22Rv1 (cell line): ENCODE measurements around the gene CEBPG.

Source experiments
- ZFX ChIP-seq: fragments of 450-650 bp; IDR thresholded peaks from 2 replicates; pipeline ENCODE4 v1.6.1; 2017; ENCODE audit warnings: antibody characterized with exemption, borderline replicate concordance
- TF ChIP-seq, protein P1 (sequence below): fragments of 450-650 bp; IDR thresholded peaks from 2 replicates; pipeline ENCODE4 v1.5.1; 2017; ENCODE audit warnings: mild to moderate bottlenecking

DNA sequence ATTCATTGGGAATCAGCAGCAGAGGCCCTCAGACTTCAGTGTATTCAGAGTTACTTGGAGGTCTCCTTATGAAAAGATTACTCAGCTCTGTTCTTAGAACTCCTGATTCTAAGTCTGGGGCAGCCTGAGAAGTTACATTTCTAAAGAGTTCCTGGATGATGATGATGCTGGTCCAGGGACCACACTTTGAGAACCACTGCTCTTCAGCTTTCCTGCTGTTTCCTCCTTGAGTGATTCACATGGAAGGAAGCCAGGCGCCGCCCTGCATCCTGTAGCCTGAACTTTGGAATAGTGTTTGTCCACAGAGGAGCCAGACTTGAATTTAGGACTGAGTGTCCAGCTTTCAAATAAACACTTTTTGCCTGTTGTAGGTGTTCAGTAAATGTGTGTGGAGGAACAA is 2.9 kb downstream of the CEBPG start:
- TF ChIP-seq, protein P1, sequence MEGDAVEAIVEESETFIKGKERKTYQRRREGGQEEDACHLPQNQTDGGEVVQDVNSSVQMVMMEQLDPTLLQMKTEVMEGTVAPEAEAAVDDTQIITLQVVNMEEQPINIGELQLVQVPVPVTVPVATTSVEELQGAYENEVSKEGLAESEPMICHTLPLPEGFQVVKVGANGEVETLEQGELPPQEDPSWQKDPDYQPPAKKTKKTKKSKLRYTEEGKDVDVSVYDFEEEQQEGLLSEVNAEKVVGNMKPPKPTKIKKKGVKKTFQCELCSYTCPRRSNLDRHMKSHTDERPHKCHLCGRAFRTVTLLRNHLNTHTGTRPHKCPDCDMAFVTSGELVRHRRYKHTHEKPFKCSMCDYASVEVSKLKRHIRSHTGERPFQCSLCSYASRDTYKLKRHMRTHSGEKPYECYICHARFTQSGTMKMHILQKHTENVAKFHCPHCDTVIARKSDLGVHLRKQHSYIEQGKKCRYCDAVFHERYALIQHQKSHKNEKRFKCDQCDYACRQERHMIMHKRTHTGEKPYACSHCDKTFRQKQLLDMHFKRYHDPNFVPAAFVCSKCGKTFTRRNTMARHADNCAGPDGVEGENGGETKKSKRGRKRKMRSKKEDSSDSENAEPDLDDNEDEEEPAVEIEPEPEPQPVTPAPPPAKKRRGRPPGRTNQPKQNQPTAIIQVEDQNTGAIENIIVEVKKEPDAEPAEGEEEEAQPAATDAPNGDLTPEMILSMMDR = no peak
- TF ChIP-seq ZFX = no peak
